H9 (cell line): ENCODE results near the gene CDC6. TPM values are rescaled to one million over a fixed set of nuclear protein-coding genes. Genes with fewer than 3 reads are reported as not detected.

Source experiments
- DNase-seq: peaks from one replicate; pipeline ENCODE4 v3.0.0-alpha.2; 2017
- H2AFZ ChIP-seq: one replicate; pipeline ENCODE4 v1.6.1; 2013; ENCODE audit warnings: mild to moderate bottlenecking, low read length, control low read depth, moderate library complexity
- H2AK5ac ChIP-seq: 2 replicates; pipeline ENCODE4 v1.6.1; 2013; ENCODE audit warnings: low read length, control low read depth, mixed read lengths; ENCODE audit not compliant: insufficient read length
- H2BK120ac ChIP-seq: one replicate; pipeline ENCODE4 v1.6.1; 2013; ENCODE audit warnings: low read depth, mild to moderate bottlenecking, low read length, control low read depth, inconsistent platforms; ENCODE audit not compliant: poor library complexity, severe bottlenecking
- H2BK12ac ChIP-seq: 2 replicates; pipeline ENCODE4 v1.6.1; 2013; ENCODE audit warnings: low read length, control low read depth, mixed read lengths, low read depth; ENCODE audit not compliant: insufficient read length
- H2BK15ac ChIP-seq: 2 replicates; pipeline ENCODE4 v1.6.1; 2013; ENCODE audit warnings: low read depth, low read length, control low read depth
- H2BK20ac ChIP-seq: one replicate; pipeline ENCODE4 v1.6.1; 2013; ENCODE audit warnings: low read depth, mild to moderate bottlenecking, low read length, control low read depth, inconsistent platforms; ENCODE audit not compliant: poor library complexity, severe bottlenecking
- H2BK5ac ChIP-seq: 2 replicates; pipeline ENCODE4 v1.6.1; 2013; ENCODE audit warnings: low read length, control low read depth, mixed read lengths; ENCODE audit not compliant: insufficient read length
- H3K14ac ChIP-seq: 2 replicates; pipeline ENCODE4 v1.6.1; 2013; ENCODE audit warnings: low read length, control low read depth; ENCODE audit not compliant: insufficient read depth
- H3K18ac ChIP-seq: 2 replicates; pipeline ENCODE4 v1.6.1; 2013; ENCODE audit warnings: low read depth, mild to moderate bottlenecking, mixed read lengths, low read length, control low read depth; ENCODE audit not compliant: insufficient read length
- H3K23ac ChIP-seq: 2 replicates; pipeline ENCODE4 v1.6.1; 2013; ENCODE audit warnings: low read length, control low read depth, mixed read lengths, low read depth; ENCODE audit not compliant: insufficient read length
- H3K23me2 ChIP-seq: 2 replicates; pipeline ENCODE4 v1.6.1; 2013; ENCODE audit warnings: low read depth, mild to moderate bottlenecking, mixed read lengths, low read length, control low read depth; ENCODE audit not compliant: insufficient read length, poor library complexity, severe bottlenecking
- H3K27ac ChIP-seq: 2 replicates; pipeline ENCODE4 v1.5.1; 2013; ENCODE audit warnings: low read length, control low read depth, mixed read lengths, low read depth; ENCODE audit not compliant: insufficient read length
- H3K27me3 ChIP-seq: 2 replicates; pipeline ENCODE4 v1.6.1; 2013; ENCODE audit warnings: low read length, control low read depth, inconsistent platforms; ENCODE audit not compliant: insufficient read depth
- H3K4ac ChIP-seq: 2 replicates; pipeline ENCODE4 v1.6.1; 2013; ENCODE audit warnings: low read depth, mild to moderate bottlenecking, control low read depth, inconsistent platforms, low read length, moderate library complexity
- H3K4me1 ChIP-seq: 2 replicates; pipeline ENCODE4 v1.6.1; 2013; ENCODE audit warnings: low read length, control low read depth, inconsistent platforms; ENCODE audit not compliant: insufficient read depth
- H3K4me2 ChIP-seq: 2 replicates; pipeline ENCODE4 v1.6.1; 2013; ENCODE audit warnings: low read length, control low read depth, mixed read lengths; ENCODE audit not compliant: insufficient read length, insufficient read depth
- H3K56ac ChIP-seq: 2 replicates; pipeline ENCODE4 v1.6.1; 2013; ENCODE audit warnings: low read depth, mild to moderate bottlenecking, mixed read lengths, low read length, control low read depth; ENCODE audit not compliant: insufficient read length
- H3K79me1 ChIP-seq: 2 replicates; pipeline ENCODE4 v1.6.1; 2013; ENCODE audit warnings: low read depth, mild to moderate bottlenecking, moderate library complexity, low read length, control low read depth, inconsistent platforms; ENCODE audit not compliant: insufficient read depth, poor library complexity, severe bottlenecking
- H3K79me2 ChIP-seq: 2 replicates; pipeline ENCODE4 v1.6.1; 2013; ENCODE audit warnings: low read length, control low read depth, inconsistent platforms; ENCODE audit not compliant: insufficient read depth
- H3K9ac ChIP-seq: 2 replicates; pipeline ENCODE4 v1.6.1; 2013; ENCODE audit warnings: low read length, control low read depth, mixed read lengths; ENCODE audit not compliant: insufficient read length; ENCODE audit errors: extremely low read depth
- H3K9me3 ChIP-seq: one replicate; pipeline ENCODE4 v1.6.1; 2013; ENCODE audit warnings: low read depth, low read length, inconsistent platforms; ENCODE audit not compliant: control insufficient read depth
- H3T11ph ChIP-seq: one replicate; pipeline ENCODE4 v1.6.1; 2013; ENCODE audit warnings: mild to moderate bottlenecking, low read length, control low read depth, inconsistent platforms
- H4K20me1 ChIP-seq: one replicate; pipeline ENCODE4 v1.6.1; 2013; ENCODE audit not compliant: control insufficient read depth, insufficient read length, insufficient read depth
- H4K5ac ChIP-seq: 2 replicates; pipeline ENCODE4 v1.6.1; 2013; ENCODE audit warnings: low read depth, mild to moderate bottlenecking, mixed read lengths, low read length, control low read depth; ENCODE audit not compliant: insufficient read length
- H4K8ac ChIP-seq: replicated peaks from 2 replicates; pipeline ENCODE4 v1.6.1; 2013; ENCODE audit warnings: low read length, control low read depth, mixed read lengths, low read depth; ENCODE audit not compliant: insufficient read length
- H4K91ac ChIP-seq: 2 replicates; pipeline ENCODE4 v1.6.1; 2013; ENCODE audit warnings: low read depth, mild to moderate bottlenecking, moderate library complexity, mixed read lengths, low read length, control low read depth; ENCODE audit not compliant: insufficient read length
- H3K27ac Mint-ChIP-seq, 3 experiments: 2 replicates in 2 of 3; 3 replicates in 1 of 3; pipeline ENCODE4 v1.8.0; 2020 to 2021; ENCODE audit warnings: mixed read lengths in 3 of 3, mild to moderate bottlenecking in 1 of 3, moderate library complexity in 1 of 3
- H3K27me3 Mint-ChIP-seq: 2 replicates; pipeline ENCODE4 v1.8.0; 2021; ENCODE audit warnings: low read depth, mild to moderate bottlenecking, moderate library complexity, mixed read lengths
- H3K36me3 Mint-ChIP-seq, 3 experiments: 2 replicates in 2 of 3; 3 replicates in 1 of 3; pipeline ENCODE4 v1.8.0; 2020 to 2021; ENCODE audit warnings: low read depth in 3 of 3, mixed read lengths in 3 of 3; ENCODE audit not compliant: insufficient read depth in 1 of 3
- H3K4me1 Mint-ChIP-seq, 2 experiments: 2 replicates each; pipeline ENCODE4 v1.8.0; 2020; ENCODE audit warnings: mixed read lengths in 2 of 2
- H3K4me3 Mint-ChIP-seq, 2 experiments: 2 replicates in 1 of 2; 3 replicates in 1 of 2; pipeline ENCODE4 v1.8.0; 2020 to 2021; ENCODE audit warnings: mild to moderate bottlenecking in 2 of 2, mixed read lengths in 2 of 2, moderate library complexity in 1 of 2
- H3K9me3 Mint-ChIP-seq, 2 experiments: 2 replicates in 1 of 2; 3 replicates in 1 of 2; pipeline ENCODE4 v1.8.0; 2020; ENCODE audit warnings: mild to moderate bottlenecking in 2 of 2, mixed read lengths in 2 of 2, moderate library complexity in 1 of 2
- WGBS: extraction: QIAGEN DNeasy Blood & Tissue Kit; methylation state at CpG from one replicate; pipeline ENCODE4 v1.1.7; 2013; ENCODE audit warnings: missing lambda C conversion rate, low lambda C conversion rate, mixed read lengths; ENCODE audit not compliant: insufficient read length; ENCODE audit errors: extremely low coverage; 5-methylcytosine and 5-hydroxymethylcytosine counted together
- total RNA-seq: library from RNA; stranded (reverse); gene quantifications from 2 replicates; pipeline ENCODE4 v1.2.1, GENCODE V29; 2021
- TF ChIP-seq, protein P1 (sequence below): fragments of 200-600 bp; sonication (generic); conservative IDR thresholded peaks from 3 replicates; pipeline ENCODE4 v1.8.0; 2021; ENCODE audit warnings: antibody characterized with exemption, mild to moderate bottlenecking

CDC6 gene
- total RNA-seq, 1 experiment from 2014 or later = 131 TPM

DNA sequence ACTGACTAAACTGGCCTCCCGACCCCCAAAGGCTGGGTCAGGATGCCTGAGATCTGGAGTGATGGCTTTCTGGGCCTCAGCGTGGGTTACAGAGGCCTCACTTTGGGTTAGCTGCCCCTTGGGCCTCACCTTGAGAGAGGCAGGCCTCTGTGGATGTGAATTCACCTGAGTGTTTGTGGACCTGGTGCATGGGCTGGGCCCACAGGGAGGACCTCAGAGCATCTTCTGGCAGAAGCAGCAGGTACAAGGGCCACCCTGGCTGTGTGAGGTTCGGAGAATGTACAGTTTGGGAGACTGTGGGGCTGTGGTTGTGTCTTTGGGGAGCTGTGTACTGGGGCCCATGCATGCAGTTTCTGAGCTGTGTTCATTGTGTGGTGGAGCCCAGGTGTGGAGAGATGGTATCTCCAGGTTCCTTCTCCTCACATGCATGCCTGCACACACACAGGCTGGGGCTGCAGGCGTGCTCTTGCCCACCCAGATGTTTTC lies 39.6 kb downstream of the CDC6 start:
- Mint-ChIP-seq H3K27me3 (peaks cover 11% of the 10 kb centered on the region), H3K36me3 (peaks cover 5 to 7% (median 6%) of the 10 kb centered on the region in 3 experiments), H3K27ac (no peak overlapping the region; a peak in 1 of 7 replicates), H3K9me3 (no peaks in the 10 kb centered on the region), H3K4me1 (peaks cover 17 to 29% of the 10 kb centered on the region in 2 experiments), H3K4me3 (no peak overlapping the region)
- H2BK120ac ChIP-seq = no peak overlapping the region
- no peak overlapping the region for H3K4ac ChIP-seq
- H2BK15ac ChIP-seq = no peak overlapping the region
- no peaks in the 10 kb centered on the region for H4K20me1 ChIP-seq
- H3K4me1 ChIP-seq = no peaks in the 10 kb centered on the region; the same call in 1 of the 2 replicates
- no peak overlapping the region for H4K91ac ChIP-seq
- no peak overlapping the region for H3K23ac ChIP-seq
- H4K5ac ChIP-seq = no peak overlapping the region
- H2AK5ac ChIP-seq = no peak overlapping the region
- H2BK12ac ChIP-seq = no peak overlapping the region
- no peaks in the 10 kb centered on the region for H3K79me1 ChIP-seq
- H3K14ac ChIP-seq = no peak overlapping the region
- no peak overlapping the region for H2BK20ac ChIP-seq
- no peak overlapping the region for H3K4me2 ChIP-seq
- H3K18ac ChIP-seq = no peak overlapping the region
- no peak overlapping the region for H2BK5ac ChIP-seq
- no peak overlapping the region for H2AFZ ChIP-seq
- no peak overlapping the region for H3K27ac ChIP-seq
- no peak overlapping the region for H3K9ac ChIP-seq
- peaks cover 3% of the 10 kb centered on the region; the same call in 1 of the 2 replicates for H3K79me2 ChIP-seq
- H3K9me3 ChIP-seq = no peaks in the 10 kb centered on the region
- TF ChIP-seq, protein P1, sequence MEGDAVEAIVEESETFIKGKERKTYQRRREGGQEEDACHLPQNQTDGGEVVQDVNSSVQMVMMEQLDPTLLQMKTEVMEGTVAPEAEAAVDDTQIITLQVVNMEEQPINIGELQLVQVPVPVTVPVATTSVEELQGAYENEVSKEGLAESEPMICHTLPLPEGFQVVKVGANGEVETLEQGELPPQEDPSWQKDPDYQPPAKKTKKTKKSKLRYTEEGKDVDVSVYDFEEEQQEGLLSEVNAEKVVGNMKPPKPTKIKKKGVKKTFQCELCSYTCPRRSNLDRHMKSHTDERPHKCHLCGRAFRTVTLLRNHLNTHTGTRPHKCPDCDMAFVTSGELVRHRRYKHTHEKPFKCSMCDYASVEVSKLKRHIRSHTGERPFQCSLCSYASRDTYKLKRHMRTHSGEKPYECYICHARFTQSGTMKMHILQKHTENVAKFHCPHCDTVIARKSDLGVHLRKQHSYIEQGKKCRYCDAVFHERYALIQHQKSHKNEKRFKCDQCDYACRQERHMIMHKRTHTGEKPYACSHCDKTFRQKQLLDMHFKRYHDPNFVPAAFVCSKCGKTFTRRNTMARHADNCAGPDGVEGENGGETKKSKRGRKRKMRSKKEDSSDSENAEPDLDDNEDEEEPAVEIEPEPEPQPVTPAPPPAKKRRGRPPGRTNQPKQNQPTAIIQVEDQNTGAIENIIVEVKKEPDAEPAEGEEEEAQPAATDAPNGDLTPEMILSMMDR = no peak
- H4K8ac ChIP-seq = no peak overlapping the region
- no peaks in the 10 kb centered on the region for H3K23me2 ChIP-seq
- no peaks in the 10 kb centered on the region for H3K27me3 ChIP-seq
- no peak for DNase-seq
- no peak overlapping the region for H3T11ph ChIP-seq
- H3K56ac ChIP-seq = no peak overlapping the region
- WGBS = no CpG with 5 or more reads among the region's 4 CpGs
